ENCODE results near the gene AMIGO3. TPM values are rescaled to one million over a fixed set of nuclear protein-coding genes. Genes with fewer than 3 reads are reported as not detected.

AMIGO3 gene
- total and polyA plus RNA-seq, 12 donors, result 0.28 to 3.0 (median 1.2) TPM; not detected in 4

GRCh38 chr3:49671291-49672288 is 47.9 kb downstream of the AMIGO3 start:
- H3K4me3 ChIP-seq, result no peak overlapping the region
- no peaks in the 10 kb centered on the region for H3K27me3 ChIP-seq
- DNase-seq, result peak; percentile 65 to 87 (median 75)
- H3K36me3 ChIP-seq (replicated peaks in 1 of 2), result peaks cover 0 to 7% of the 10 kb centered on the region in 2 donors
- no peak overlapping the region for H3K27ac ChIP-seq
- intact Hi-C loops (cut with DNase I), result loop anchor here in 1 of 2 donors (2.0 kb wide), 1 partner anchor 133 kb away; no protein-coding TSS in a partner anchor
- no peaks in the 10 kb centered on the region for H3K9me3 ChIP-seq (replicated peaks in 1 of 3)
- H3K4me1 ChIP-seq (replicated peaks in 1 of 2), result peaks cover 10 to 17% of the 10 kb centered on the region in 2 donors
- whole genome bisulfite sequencing, 4 donors, result 36 to 39% (median 37%) methylated on average over 9 to 11 of the region's 11 CpGs
- TF ChIP-seq CTCF (IDR thresholded peaks at IDR 0.05), result peak; percentile 68 to 92 (median 84)
- TF ChIP-seq POLR2A (IDR thresholded peaks at IDR 0.05), result no peak

- DNase-seq, result no peak
- Histone ChIP-seq H3K27me3 (no peaks in the 10 kb centered on the region), H3K27ac (no peak overlapping the region), H3K4me1 (replicated peaks in 1 of 2) (peaks cover 10 to 17% of the 10 kb centered on the region in 2 donors), H3K4me3 (no peak overlapping the region), H3K36me3 (replicated peaks in 1 of 2) (peaks cover 0 to under 1% of the 10 kb centered on the region in 2 donors), H3K9me3 (replicated peaks in 1 of 3) (no peaks in the 10 kb centered on the region)
- TF ChIP-seq POLR2A (IDR thresholded peaks at IDR 0.05) (no peak), CTCF (IDR thresholded peaks at IDR 0.05) (no peak)
- intact Hi-C loops (cut with DNase I), result loop anchor here in 1 of 2 donors (2.0 kb wide), 1 partner anchor 132 kb away; no protein-coding TSS in a partner anchor
- WGBS, 4 donors, result 67 to 80% (median 73%) methylated on average over 5 to 6 of the region's 6 CpGs
Observed at GRCh38 chr3:49670940-49671290, 48.6 kb downstream of the AMIGO3 start.

GRCh38 chr3:49669352-49669751 is 50.1 kb downstream of the AMIGO3 start:
- no peaks in the 10 kb centered on the region for H3K36me3 ChIP-seq (replicated peaks in 1 of 2)
- 79 to 100% (median 84%) methylated on average over 2 to 3 of the region's 3 CpGs for WGBS, 4 donors
- H3K4me3 ChIP-seq, result no peak overlapping the region
- intact Hi-C loops (cut with DNase I), result loop anchor here in 1 of 2 donors (5.0 kb wide), 1 partner anchor 137 kb away; no protein-coding TSS in a partner anchor
- no peaks in the 10 kb centered on the region for H3K9me3 ChIP-seq (replicated peaks in 1 of 3)
- DNase-seq, result no peak
- no peaks in the 10 kb centered on the region for H3K27me3 ChIP-seq
- TF ChIP-seq CTCF (IDR thresholded peaks at IDR 0.05) (no peak), POLR2A (IDR thresholded peaks at IDR 0.05) (no peak)
- H3K4me1 ChIP-seq (replicated peaks in 1 of 2), result peaks cover 5 to 16% of the 10 kb centered on the region in 2 donors
- no peak overlapping the region for H3K27ac ChIP-seq

GRCh38 chr3:49668861-49669260 is 50.6 kb downstream of the AMIGO3 start:
- H3K27me3 ChIP-seq, result no peaks in the 10 kb centered on the region
- H3K4me1 ChIP-seq (replicated peaks in 1 of 2), result peaks cover 5 to 16% of the 10 kb centered on the region in 2 donors
- intact Hi-C loops (cut with DNase I), result loop anchor here in 1 of 2 donors (5.0 kb wide), 1 partner anchor 137 kb away; no protein-coding TSS in a partner anchor
- H3K36me3 ChIP-seq (replicated peaks in 1 of 2), result no peaks in the 10 kb centered on the region
- no peak overlapping the region for H3K27ac ChIP-seq
- no peak overlapping the region for H3K4me3 ChIP-seq
- WGBS, 4 donors, result 39 to 56% (median 49%) methylated on average over 5 of the region's 5 CpGs
- H3K9me3 ChIP-seq (replicated peaks in 1 of 3), result no peaks in the 10 kb centered on the region
- peak in 3 of 7 donors; percentile 45 to 55 (median 46) for DNase-seq
- no peak for TF ChIP-seq CTCF (IDR thresholded peaks at IDR 0.05)
- TF ChIP-seq POLR2A (IDR thresholded peaks at IDR 0.05), result no peak

Data from adrenal gland (tissue), 12 donors.